NOMO-1 treated with DMSO at 0.1 percent for 48 hours (cell line): ENCODE data around the gene ATG5.
"Not testable (repeated sequence)": the region's sequence is repeated elsewhere in the genome, so short reads cannot be mapped to it uniquely, and the experiment has no call there.

Experiments
- DNase-seq: peaks from one replicate; lab custom pipeline; 2025; ENCODE audit not compliant: unreplicated experiment; lab: John Stamatoyannopoulos, UW

Gene ATG5

GRCh38 chr6:106160189-106160588 is 165.4 kb downstream of the ATG5 start:
- DNase-seq, result no peak

GRCh38 chr6:106159531-106159940 is 166.0 kb downstream of the ATG5 start:
- no peak for DNase-seq

DNA sequence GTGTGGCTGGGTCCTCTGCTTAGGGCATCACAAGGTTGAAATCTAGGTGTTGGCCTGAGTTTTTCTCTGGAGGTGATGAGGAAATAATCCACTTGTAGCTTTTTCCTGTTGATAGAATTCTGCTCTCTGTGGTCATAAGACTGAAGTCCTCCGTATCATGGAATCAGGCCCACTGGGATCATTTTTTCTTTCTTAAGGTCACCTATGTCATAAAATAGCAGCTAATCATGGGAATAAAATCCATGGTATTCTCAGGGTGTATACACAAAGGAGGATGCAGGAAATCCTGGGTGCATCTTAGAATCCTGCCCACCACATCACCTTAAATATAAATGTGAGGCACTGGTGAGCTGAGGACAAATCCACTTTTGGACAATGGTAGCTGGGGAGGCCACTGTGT is 166.7 kb downstream of the ATG5 start:
- no peak for DNase-seq

DNA sequence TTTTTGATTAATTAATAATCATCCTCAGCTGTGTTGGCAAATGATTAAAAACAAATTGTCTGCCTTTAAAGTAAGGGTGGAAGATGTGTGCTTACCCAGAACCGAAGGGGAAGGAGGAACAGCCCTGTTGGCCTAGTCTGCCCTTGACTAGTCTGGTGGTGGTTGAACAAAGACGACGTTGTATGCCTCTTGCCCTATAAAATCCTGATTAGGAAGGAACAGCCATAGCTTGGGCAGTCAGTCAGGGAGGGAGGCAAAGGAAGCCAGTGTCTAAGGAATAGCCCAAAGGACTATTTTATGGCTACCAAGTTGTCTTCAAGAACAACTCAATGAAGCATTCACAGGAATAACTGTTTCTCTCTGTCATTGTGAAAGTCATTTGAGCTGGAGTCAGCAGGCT is 168.7 kb downstream of the ATG5 start:
- DNase-seq, result no peak

DNA sequence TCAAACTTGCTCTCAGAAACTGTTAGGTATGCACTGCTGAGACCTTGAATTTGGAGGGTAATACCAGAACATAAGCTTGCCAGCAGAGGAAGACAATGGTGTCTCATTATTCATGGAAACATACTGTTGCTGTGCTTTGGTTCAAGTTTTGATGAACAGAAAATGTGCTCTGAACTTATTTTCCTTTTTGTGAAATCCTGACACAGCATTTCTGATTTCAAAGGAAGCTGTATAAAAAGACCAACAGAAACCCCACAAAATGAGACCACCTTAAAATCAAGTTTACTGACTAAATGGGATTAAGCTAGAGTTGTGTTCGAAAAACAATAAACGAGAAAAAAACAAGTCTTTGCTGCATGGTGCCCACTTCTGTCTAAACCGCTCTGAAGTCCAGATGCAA is 169.1 kb downstream of the ATG5 start:
- no peak for DNase-seq

DNA sequence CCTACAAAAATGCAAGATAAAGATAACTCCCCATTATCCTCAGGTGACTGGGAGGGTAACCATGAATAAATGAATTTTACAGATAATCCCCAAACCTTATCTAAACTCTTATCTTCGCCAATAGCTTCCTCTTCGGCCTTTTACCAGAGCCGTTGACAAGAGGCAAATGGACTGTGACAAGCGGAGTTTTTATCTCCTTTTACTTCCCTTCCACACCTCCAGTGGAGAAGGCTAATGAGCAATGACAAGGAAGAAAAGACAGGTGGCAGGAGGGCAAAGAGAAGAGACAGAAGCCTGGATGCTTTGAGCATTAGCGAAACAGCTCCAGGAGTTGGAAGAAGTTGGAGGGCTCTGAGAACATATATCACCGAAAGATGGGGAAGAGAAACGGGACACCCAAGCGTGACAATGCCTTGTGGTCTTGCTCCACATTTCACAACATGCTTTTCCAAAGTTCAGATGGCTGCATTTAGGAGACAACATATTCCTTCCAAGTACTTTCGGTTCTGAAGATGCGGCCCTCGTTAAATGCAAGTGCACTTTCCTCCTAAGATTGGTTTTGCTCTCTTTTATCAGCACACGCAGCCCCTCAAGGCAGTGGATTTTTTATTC is 170.2 kb downstream of the ATG5 start:
- DNase-seq, result peak; percentile 86

DNA sequence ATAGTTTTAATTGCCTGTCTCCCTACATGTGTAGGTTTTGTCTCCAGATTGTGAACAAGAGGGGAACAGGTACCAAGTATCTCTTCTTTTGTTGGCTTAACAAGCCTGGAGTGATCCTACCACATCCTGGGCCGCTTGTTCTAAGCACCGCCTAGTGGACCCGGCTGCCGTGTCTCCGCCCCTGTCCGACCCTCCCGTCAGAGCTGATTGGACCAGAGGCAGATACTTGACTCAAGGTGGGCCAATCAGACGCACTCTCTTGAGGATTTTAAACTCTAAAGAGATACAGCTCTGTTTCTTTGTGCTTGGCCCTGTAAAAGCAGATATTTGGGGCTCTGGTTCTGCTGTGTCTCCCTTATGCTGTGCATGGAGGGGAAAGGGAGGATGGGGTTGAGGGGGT is 171.2 kb downstream of the ATG5 start:
- no peak for DNase-seq

- DNase-seq, result no peak
These were observed 172.6 kb downstream of the ATG5 start for GRCh38 chr6:106152952-106153351.

DNA sequence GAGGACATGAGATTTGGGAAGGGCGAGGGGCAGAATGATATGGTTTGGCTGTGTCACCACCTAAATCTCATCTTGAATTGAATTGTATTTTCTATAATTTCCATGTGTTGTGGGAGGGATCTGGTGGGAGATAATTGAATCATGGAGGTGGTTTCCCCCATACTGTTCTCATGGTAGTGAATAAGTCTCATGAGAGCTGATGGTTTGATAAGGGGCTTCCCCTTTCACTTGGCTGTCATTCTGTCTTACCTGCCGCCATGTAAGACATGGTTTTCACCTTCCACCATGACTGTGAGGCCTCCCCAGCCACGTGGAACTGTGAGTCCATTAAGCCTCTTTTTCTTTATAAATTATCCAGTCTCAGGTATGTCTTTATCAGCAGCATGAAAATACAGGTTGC is 173.1 kb downstream of the ATG5 start:
- DNase-seq, result not testable (repeated sequence)

DNA sequence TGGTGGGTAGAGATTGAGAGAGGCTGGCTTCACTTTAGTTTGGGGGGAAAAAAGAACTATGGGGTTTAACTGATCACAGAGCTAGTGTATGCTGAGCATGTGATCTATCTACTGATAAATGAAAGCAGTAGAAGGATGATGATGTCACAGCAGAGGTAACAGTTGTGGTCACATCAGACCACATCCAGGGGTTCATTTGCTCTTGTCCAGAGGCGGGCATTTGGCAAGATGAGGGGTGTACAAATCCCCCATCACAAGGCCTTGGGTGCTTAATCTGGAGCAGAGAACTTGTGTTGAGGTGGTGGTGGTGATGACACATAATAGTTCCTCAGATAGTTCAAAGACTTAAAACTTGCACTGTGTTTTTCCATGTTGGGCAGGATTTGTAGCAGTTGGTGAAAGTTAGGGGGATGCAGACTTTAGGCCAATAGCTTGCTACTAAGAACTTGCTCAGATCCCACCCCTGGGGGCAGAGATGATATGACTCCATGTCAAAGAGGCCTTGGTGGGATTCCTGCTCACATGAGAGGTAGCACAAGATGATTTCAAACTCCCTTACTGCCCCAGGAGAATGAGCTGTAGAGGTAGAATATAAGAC is 176.0 kb downstream of the ATG5 start:
- no peak for DNase-seq

DNA sequence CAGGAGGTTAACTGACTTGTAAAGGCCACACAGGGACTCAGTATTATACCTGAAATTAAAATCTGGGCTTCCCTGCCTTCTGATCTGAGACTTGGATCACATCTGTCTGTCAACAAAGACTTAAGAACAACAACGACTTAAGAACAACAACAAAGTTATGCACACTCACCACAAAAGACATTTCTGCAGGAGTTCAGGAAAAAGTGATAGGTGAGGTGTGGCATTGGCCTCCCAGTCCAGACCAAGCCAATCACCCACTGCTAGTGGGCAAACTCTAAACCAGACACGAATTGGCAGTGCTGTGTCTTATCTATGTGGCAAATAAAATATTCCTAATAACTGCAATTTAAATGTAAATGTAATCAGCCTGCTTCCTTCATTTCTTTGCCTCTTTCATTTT is 178.1 kb downstream of the ATG5 start:
- DNase-seq, result no peak

DNA sequence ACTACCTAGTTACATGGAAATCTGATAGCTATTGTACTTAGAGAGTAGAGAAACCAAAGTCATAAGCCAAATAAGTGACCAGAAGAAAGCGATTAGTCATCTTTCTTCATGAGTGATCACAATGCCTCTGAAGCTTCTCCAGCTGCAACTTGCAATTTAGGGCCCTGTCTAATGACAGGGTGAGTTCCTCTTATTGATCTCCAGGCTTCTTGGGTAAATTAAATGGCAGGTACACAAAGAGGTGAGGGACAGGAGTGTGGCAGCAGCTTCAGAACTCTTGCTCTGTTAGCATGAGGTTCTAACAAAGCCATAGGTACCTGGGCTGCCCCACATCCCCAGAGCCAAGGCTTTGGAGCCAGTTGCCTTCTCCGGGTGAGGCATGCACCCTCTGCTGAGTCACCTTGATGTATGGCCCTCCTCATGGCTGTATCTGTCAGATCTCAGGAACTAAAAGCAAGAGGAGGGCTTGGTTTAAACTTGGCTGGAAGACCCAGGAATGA is 178.7 kb downstream of the ATG5 start:
- DNase-seq, result peak; percentile 46

- DNase-seq, result no peak
These were observed 179.8 kb downstream of the ATG5 start for GRCh38 chr6:106145741-106146227.

DNA sequence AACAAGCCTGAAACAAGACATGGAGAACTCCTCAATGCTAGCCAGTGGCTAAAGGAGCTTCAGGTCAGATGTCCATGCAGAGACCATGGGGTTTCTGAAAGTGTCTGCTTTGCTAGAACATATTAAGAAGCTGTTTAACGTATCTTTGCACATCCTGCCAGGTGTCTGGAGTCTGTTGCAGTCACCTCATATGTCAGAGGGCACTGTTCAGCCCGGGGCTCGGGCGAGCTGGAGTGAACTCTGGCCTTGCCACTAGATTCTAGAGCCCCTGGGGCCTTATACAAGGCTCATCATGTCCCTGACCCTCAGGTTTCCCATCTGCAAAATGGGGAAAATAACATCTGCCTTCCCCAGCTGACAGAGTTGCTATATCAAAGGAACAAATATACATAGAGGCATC is 180.4 kb downstream of the ATG5 start:
- DNase-seq, result no peak

DNA sequence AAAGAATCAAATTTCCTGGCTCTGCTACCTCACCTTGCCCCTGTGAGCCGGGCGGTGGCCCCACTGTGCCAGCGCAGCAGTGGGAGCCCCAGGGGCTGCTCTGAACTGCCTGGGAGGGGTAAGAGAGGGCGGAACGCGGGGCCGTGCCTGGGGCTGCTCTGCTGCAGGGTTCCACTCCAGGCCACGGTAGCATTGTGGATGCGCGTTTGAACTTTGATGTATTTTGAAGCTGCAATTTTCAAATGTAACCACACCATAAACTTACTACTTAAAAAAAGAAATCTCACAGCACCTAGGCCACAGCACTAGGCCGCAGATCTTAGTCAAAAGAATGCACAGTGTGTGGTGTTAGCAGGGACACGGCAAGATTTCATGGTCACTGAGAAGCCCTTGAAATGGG is 181.9 kb downstream of the ATG5 start:
- DNase-seq, result no peak

GRCh38 chr6:106142876-106143431 is 182.6 kb downstream of the ATG5 start:
- DNase-seq, result no peak

DNA sequence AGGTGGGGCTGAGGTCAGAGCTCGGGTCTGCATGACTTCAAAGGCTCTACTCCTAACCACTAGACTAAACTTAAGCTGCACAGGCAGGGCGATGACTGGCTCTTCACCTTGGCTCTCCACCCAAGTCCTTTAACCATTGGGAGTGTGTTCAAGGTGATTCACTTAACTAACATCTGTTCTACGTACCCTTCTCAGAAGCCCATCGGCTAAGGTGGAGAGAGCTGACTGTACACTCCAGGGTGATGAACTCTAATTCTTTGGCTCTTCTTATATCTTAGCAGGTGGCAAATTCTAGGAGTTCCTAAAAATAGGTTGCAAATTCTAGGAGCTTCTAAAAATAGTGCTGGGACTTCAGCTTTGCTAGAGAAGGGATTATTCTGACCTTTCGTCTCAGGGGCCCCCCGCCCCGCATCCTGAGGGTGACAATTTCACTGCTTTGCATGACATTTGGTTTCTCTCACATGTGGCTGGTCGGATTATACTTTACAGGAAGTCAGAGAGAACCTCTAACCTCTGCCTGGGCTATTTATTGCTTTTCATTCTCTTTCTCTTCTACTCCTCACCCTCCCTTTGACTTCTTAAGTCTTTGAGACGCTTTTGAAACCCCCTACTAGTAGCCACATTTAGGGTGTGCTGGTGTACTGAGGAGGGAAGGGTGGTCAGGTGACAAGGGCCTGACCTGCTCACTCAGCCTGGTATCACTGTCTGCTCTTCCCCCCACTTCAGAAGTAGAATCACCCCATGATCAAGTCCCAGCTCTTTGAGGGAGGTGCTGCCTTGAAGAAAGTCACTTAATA is 183.9 kb downstream of the ATG5 start:
- DNase-seq, result no peak

DNA sequence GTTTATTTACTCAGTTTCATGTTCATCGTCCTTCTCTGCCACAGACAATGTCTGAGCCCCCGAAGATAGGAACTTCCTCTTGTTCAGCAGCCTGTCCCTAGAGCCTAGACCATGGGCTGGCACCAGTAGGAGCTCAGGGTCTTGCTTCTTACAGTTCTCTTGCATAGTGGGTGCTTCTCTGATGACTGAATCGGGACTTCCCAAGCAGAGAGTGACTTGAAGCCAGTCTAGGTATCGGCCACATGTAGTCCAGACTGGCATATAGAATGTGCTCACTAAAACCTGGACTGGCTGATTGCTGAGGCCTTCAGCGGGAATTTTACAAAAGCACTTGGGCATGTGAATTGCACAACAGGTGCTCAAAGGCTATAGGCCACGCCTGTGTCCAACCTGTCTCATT is 187.4 kb downstream of the ATG5 start:
- DNase-seq, result no peak

DNA sequence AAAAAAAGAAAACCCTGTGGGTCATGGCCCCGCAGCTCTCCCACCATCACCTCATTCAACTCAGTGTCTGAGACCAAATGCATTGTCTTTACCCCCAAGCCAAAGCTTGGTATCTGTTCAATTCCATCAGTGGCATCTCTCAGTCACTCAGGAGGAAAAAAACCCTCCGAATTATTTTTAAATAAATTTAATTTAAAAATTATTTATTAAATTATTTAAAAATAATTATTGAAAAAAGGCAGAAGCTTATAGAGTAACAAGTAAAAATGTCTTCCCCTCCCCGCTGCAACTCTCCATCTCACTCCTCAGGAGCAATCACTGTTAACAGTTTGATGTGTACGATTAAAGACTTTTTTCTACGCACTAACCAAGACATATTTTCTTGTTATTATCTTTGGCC is 188.7 kb downstream of the ATG5 start:
- DNase-seq, result no peak

- no peak for DNase-seq
These were observed 189.5 kb downstream of the ATG5 start for GRCh38 chr6:106135911-106136571.
